ENCODE measurements around the gene TIMP3. TPM values are rescaled to one million over a fixed set of nuclear protein-coding genes. Genes with fewer than 3 reads are reported as not detected.

The TIMP3 gene
- polyA plus RNA-seq, 1 donor (not counting 4 experiments of a cell fraction or from before 2014, with no cell fraction given) = 34.3 TPM

GRCh38 chr22:32880505-32880892 is 79.0 kb downstream of the TIMP3 start:
- no peak overlapping the region for H3K9ac ChIP-seq (ENCODE audit: control insufficient read depth, extremely low read depth, insufficient read depth, low read length)

GRCh38 chr22:32880893-32881596 is 79.5 kb downstream of the TIMP3 start:
- TF ChIP-seq CTCF (optimal IDR thresholded peaks at IDR 0.05 in 1 of 3, IDR thresholded peaks at IDR 0.05 in 1 of 3, conservative IDR thresholded peaks at IDR 0.05 in 1 of 3; ENCODE audit: extremely low read depth in 1 of 3, insufficient read depth in 2 of 3, low read length in 3 of 3) (no peak), EZH2 (IDR thresholded peaks at IDR 0.05; ENCODE audit: low read length) (no peak)
- no peak for DNase-seq (ENCODE audit: low read depth, low spot score)
- Histone ChIP-seq H3K36me3 (ENCODE audit: control insufficient read depth in 2 of 2, extremely low read depth in 1 of 2, insufficient read depth in 2 of 2, low read length in 2 of 2) (no peaks in the 10 kb centered on the region), H3K4me1 (ENCODE audit: control insufficient read depth, extremely low read depth, insufficient read depth, low read length) (no peaks in the 10 kb centered on the region), H3K4me2 (ENCODE audit: control insufficient read depth, extremely low read depth, insufficient read depth, low read depth, low read length) (no peak overlapping the region), H3K27me3 (ENCODE audit: control insufficient read depth, extremely low read depth, insufficient read depth, low read length) (peaks cover 18% of the 10 kb centered on the region), H3K9ac (ENCODE audit: control insufficient read depth, extremely low read depth, insufficient read depth, low read length) (no peak overlapping the region), H3K79me2 (ENCODE audit: control insufficient read depth, insufficient read depth, low read length) (no peaks in the 10 kb centered on the region), H2AFZ (ENCODE audit: control insufficient read depth, low read length) (no peak overlapping the region), H3K27ac (ENCODE audit: control insufficient read depth, insufficient read depth, low read length) (no peak overlapping the region), H3K9me3 (ENCODE audit: control insufficient read depth, low read depth, low read length) (no peaks in the 10 kb centered on the region), H3K9me1 (ENCODE audit: control insufficient read depth, extremely low read depth, insufficient read depth, low read length) (no peaks in the 10 kb centered on the region), H3K4me3 (ENCODE audit: control insufficient read depth in 2 of 3, extremely low read depth in 1 of 3, insufficient read depth in 2 of 3, low read depth in 1 of 3, low read length in 3 of 3) (no peak overlapping the region), H4K20me1 (ENCODE audit: control insufficient read depth, extremely low read depth, insufficient read depth, low read length) (no peaks in the 10 kb centered on the region)
- no peak for FAIRE-seq
- dilution Hi-C loops (cut with MboI; ENCODE audit: extremely low pct_ligation_motif_present, low sequenced_read_pairs) = no loop called here

More at GRCh38 chr22:32880505-32880892, 79.0 kb downstream of the TIMP3 start:
- Histone ChIP-seq H3K9me3 (ENCODE audit: control insufficient read depth, low read depth, low read length) (no peaks in the 10 kb centered on the region), H3K4me2 (ENCODE audit: control insufficient read depth, extremely low read depth, insufficient read depth, low read depth, low read length) (no peak overlapping the region), H3K36me3 (ENCODE audit: control insufficient read depth in 2 of 2, extremely low read depth in 1 of 2, insufficient read depth in 2 of 2, low read length in 2 of 2) (no peaks in the 10 kb centered on the region), H3K27ac (ENCODE audit: control insufficient read depth, insufficient read depth, low read length) (no peak overlapping the region), H3K79me2 (ENCODE audit: control insufficient read depth, insufficient read depth, low read length) (no peaks in the 10 kb centered on the region), H3K27me3 (ENCODE audit: control insufficient read depth, extremely low read depth, insufficient read depth, low read length) (peaks cover 18% of the 10 kb centered on the region), H3K4me3 (ENCODE audit: control insufficient read depth in 2 of 3, extremely low read depth in 1 of 3, insufficient read depth in 2 of 3, low read depth in 1 of 3, low read length in 3 of 3) (no peak overlapping the region), H4K20me1 (ENCODE audit: control insufficient read depth, extremely low read depth, insufficient read depth, low read length) (no peaks in the 10 kb centered on the region), H3K4me1 (ENCODE audit: control insufficient read depth, extremely low read depth, insufficient read depth, low read length) (no peaks in the 10 kb centered on the region), H3K9me1 (ENCODE audit: control insufficient read depth, extremely low read depth, insufficient read depth, low read length) (no peaks in the 10 kb centered on the region), H2AFZ (ENCODE audit: control insufficient read depth, low read length) (no peak overlapping the region)
- DNase-seq (ENCODE audit: low read depth, low spot score) (no peak), FAIRE-seq (no peak)
- dilution Hi-C loops (cut with MboI; ENCODE audit: extremely low pct_ligation_motif_present, low sequenced_read_pairs) = no loop called here
- TF ChIP-seq CTCF (optimal IDR thresholded peaks at IDR 0.05 in 1 of 3, IDR thresholded peaks at IDR 0.05 in 1 of 3, conservative IDR thresholded peaks at IDR 0.05 in 1 of 3; ENCODE audit: extremely low read depth in 1 of 3, insufficient read depth in 2 of 3, low read length in 3 of 3) (no peak), EZH2 (IDR thresholded peaks at IDR 0.05; ENCODE audit: low read length) (no peak)
